ENCODE data around the gene GAPT.

- no peak for TF ChIP-seq MAX (IDR thresholded peaks at IDR 0.05)
- no peak for TF ChIP-seq REST (IDR thresholded peaks at IDR 0.05; ENCODE audit: low read depth)
Observed at GRCh38 chr5:58475404-58475803, 15.8 kb upstream of the GAPT start.
